GM19468 (cell line): ENCODE results near the gene CAMK2D.
A peak's percentile ranks its signal among the peaks of the same experiment; 100 is the strongest.
"Not testable (repeated sequence)": the region's sequence is repeated elsewhere in the genome, so short reads cannot be mapped to it uniquely, and the experiment has no call there.

Source experiments
- ATAC-seq: cut with Tn5 transposase; IDR thresholded peaks from one replicate; pipeline ENCODE4 v1.9.1; 2021; ENCODE audit warnings: mild to moderate bottlenecking, moderate library complexity, moderate number of reproducible peaks; ENCODE audit not compliant: unreplicated experiment; ENCODE audit errors: extremely low read depth

CAMK2D gene

GRCh38 chr4:113691676-113692075 lies 69.9 kb downstream of the CAMK2D start:
- ATAC-seq: no peak

- ATAC-seq: no peak
Measured at GRCh38 chr4:113689394-113689793, 72.1 kb downstream of the CAMK2D start.

- no peak for ATAC-seq
Measured at GRCh38 chr4:113687067-113687718, 74.3 kb downstream of the CAMK2D start.

- ATAC-seq: not testable (repeated sequence)
Measured at GRCh38 chr4:113685157-113685556, 76.4 kb downstream of the CAMK2D start.

- ATAC-seq: no peak
Measured at GRCh38 chr4:113684534-113685091, 76.9 kb downstream of the CAMK2D start.

GRCh38 chr4:113682730-113683537 lies 78.6 kb downstream of the CAMK2D start:
- ATAC-seq: peak; percentile 97

GRCh38 chr4:113678641-113679040 lies 82.9 kb downstream of the CAMK2D start:
- no peak for ATAC-seq

GRCh38 chr4:113677325-113677724 lies 84.2 kb downstream of the CAMK2D start:
- no peak for ATAC-seq

- no peak for ATAC-seq
Measured at GRCh38 chr4:113675731-113676697, 85.5 kb downstream of the CAMK2D start.

- no peak for ATAC-seq
Measured at GRCh38 chr4:113674733-113675132, 86.8 kb downstream of the CAMK2D start.

- ATAC-seq: no peak
Measured at GRCh38 chr4:113674251-113674650, 87.3 kb downstream of the CAMK2D start.

- peak; percentile 82 for ATAC-seq
Measured at GRCh38 chr4:113673450-113673849, 88.1 kb downstream of the CAMK2D start.

GRCh38 chr4:113666386-113667114 lies 95.0 kb downstream of the CAMK2D start:
- ATAC-seq: no peak

GRCh38 chr4:113665036-113665435 lies 96.5 kb downstream of the CAMK2D start:
- no peak for ATAC-seq

- no peak for ATAC-seq
Measured at GRCh38 chr4:113662581-113662980, 99.0 kb downstream of the CAMK2D start.

- ATAC-seq: no peak
Measured at GRCh38 chr4:113659127-113659526, 102.4 kb downstream of the CAMK2D start.

- no peak for ATAC-seq
Measured at GRCh38 chr4:113657586-113658233, 103.8 kb downstream of the CAMK2D start.

- no peak for ATAC-seq
Measured at GRCh38 chr4:113653871-113654270, 107.7 kb downstream of the CAMK2D start.

GRCh38 chr4:113646442-113646822 lies 115.1 kb downstream of the CAMK2D start:
- no peak for ATAC-seq
